Measurements from ENCODE around the gene KCNJ6. TPM values are rescaled to one million over a fixed set of nuclear protein-coding genes. Genes with fewer than 3 reads are reported as not detected.

Gene KCNJ6
- total RNA-seq, 1 experiment from 2014 or later: not detected

DNA sequence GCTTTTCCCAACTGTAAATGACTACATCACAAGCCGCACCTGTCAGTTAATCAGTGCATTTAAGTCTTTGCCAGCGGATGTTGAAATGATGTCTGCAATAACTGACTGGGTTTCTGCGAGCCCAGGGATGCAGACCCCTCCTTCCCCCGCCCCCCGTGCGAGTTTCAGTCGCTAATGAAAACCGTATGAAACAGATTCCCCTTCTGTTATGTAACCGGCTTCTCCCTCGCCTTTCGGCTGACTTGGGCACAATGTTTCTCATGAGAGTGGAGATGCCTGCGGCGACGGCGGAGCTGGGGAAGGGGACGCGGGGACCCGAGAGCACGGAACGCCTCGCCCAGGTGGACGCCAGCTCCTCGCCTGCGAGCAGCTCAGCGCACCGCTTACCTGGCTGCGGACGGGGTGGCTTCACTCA is 753 bp downstream of the KCNJ6 start:
- no peaks in the 10 kb centered on the region for H3K4me1 ChIP-seq (ENCODE audit: insufficient read depth, low read length, poor library complexity, severe bottlenecking)
- POLR2A ChIA-PET (ENCODE audit: low non-redundant PET): no interaction called here
- intact Hi-C loops (cut with micrococcal nuclease; ENCODE audit: unreplicated experiment): loop anchor here (5.0 kb wide), 1 partner anchor 203 kb away; no protein-coding TSS in a partner anchor
- H3K27ac ChIP-seq (ENCODE audit: low read depth, low read length, poor library complexity, severe bottlenecking): no peak overlapping the region
- no peaks in the 10 kb centered on the region for H3K36me3 ChIP-seq (ENCODE audit: insufficient read depth, low read length, poor library complexity, severe bottlenecking)
- no peak for DNase-seq (ENCODE audit: low spot score)
- TF ChIP-seq, protein P1, sequence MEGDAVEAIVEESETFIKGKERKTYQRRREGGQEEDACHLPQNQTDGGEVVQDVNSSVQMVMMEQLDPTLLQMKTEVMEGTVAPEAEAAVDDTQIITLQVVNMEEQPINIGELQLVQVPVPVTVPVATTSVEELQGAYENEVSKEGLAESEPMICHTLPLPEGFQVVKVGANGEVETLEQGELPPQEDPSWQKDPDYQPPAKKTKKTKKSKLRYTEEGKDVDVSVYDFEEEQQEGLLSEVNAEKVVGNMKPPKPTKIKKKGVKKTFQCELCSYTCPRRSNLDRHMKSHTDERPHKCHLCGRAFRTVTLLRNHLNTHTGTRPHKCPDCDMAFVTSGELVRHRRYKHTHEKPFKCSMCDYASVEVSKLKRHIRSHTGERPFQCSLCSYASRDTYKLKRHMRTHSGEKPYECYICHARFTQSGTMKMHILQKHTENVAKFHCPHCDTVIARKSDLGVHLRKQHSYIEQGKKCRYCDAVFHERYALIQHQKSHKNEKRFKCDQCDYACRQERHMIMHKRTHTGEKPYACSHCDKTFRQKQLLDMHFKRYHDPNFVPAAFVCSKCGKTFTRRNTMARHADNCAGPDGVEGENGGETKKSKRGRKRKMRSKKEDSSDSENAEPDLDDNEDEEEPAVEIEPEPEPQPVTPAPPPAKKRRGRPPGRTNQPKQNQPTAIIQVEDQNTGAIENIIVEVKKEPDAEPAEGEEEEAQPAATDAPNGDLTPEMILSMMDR (conservative IDR thresholded peaks at IDR 0.05; ENCODE audit: low read depth, low read length): no peak
- no peak for TF ChIP-seq EZH2 (IDR thresholded peaks at IDR 0.05; ENCODE audit: borderline replicate concordance, low read depth, low read length, poor library complexity, severe bottlenecking)
- CTCF ChIA-PET: no interaction called here
- no peaks in the 10 kb centered on the region for H3K9me3 ChIP-seq (ENCODE audit: low read depth, low read length, poor library complexity, severe bottlenecking)
- no peak overlapping the region for H3K4me3 ChIP-seq (ENCODE audit: low read depth, low read length, poor library complexity, severe bottlenecking)
- no TSS peak for BruUV-seq (replicated peaks)
- H3K27me3 ChIP-seq (replicated peaks; ENCODE audit: insufficient read depth, low read depth, low read length, poor library complexity): peaks cover 83% of the 10 kb centered on the region

DNA sequence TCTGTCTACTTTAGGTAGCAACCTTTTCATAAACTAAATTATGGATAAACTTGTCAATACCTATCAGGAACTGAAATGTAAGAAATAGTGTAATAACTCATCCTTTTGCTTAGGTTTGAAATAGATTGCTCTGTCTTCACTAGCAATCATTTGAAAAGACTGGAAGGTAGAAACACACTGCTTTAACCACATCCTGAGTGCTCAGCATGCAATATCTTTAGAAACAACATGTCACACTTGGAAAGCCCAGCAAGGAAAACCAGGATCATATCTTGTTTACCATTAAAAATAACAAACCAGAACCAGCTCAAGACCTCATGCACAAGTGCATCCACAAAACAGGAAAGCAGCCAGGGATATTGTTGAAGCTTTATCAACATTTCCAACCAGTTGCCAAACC is 3.6 kb downstream of the KCNJ6 start:
- intact Hi-C loops (cut with micrococcal nuclease; ENCODE audit: unreplicated experiment): no loop called here
- Histone ChIP-seq H3K4me3 (ENCODE audit: low read depth, low read length, poor library complexity, severe bottlenecking) (no peak overlapping the region), H3K27me3 (replicated peaks; ENCODE audit: insufficient read depth, low read depth, low read length, poor library complexity) (peaks cover 91% of the 10 kb centered on the region), H3K27ac (ENCODE audit: low read depth, low read length, poor library complexity, severe bottlenecking) (no peak overlapping the region), H3K9me3 (ENCODE audit: low read depth, low read length, poor library complexity, severe bottlenecking) (no peaks in the 10 kb centered on the region), H3K4me1 (ENCODE audit: insufficient read depth, low read length, poor library complexity, severe bottlenecking) (no peaks in the 10 kb centered on the region), H3K36me3 (ENCODE audit: insufficient read depth, low read length, poor library complexity, severe bottlenecking) (no peaks in the 10 kb centered on the region)
- TF ChIP-seq, protein P1 (conservative IDR thresholded peaks at IDR 0.05; ENCODE audit: low read depth, low read length): no peak
- TF ChIP-seq EZH2 (IDR thresholded peaks at IDR 0.05; ENCODE audit: borderline replicate concordance, low read depth, low read length, poor library complexity, severe bottlenecking): no peak
- no TSS peak for BruUV-seq (replicated peaks)
- CTCF ChIA-PET: no interaction called here
- DNase-seq (ENCODE audit: low spot score): no peak
- POLR2A ChIA-PET (ENCODE audit: low non-redundant PET): no interaction called here

DNA sequence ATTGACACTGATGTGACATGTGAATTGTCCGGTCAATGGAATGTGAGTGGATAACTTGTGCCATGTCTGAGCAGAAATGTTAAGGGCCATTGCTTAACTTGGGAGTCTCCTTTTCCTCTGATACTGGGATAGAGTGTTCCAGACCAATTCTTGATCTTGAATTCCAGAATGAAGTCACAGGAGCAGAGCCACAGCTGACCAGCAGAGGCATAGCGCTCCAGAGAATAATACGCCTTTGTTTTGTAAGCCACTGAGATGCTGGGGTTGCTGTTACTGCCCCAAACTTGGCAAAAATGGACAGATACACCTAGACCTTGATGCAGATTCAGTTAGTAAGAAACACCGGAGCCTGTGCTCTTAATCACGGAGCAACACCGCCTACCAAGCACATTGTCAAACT is 6.3 kb downstream of the KCNJ6 start:
- POLR2A ChIA-PET (ENCODE audit: low non-redundant PET): no interaction called here
- TF ChIP-seq, protein P1 (conservative IDR thresholded peaks at IDR 0.05; ENCODE audit: low read depth, low read length): no peak
- TF ChIP-seq EZH2 (IDR thresholded peaks at IDR 0.05; ENCODE audit: borderline replicate concordance, low read depth, low read length, poor library complexity, severe bottlenecking): no peak
- H3K4me3 ChIP-seq (ENCODE audit: low read depth, low read length, poor library complexity, severe bottlenecking): no peak overlapping the region
- intact Hi-C loops (cut with micrococcal nuclease; ENCODE audit: unreplicated experiment): no loop called here
- no peak for DNase-seq (ENCODE audit: low spot score)
- H3K9me3 ChIP-seq (ENCODE audit: low read depth, low read length, poor library complexity, severe bottlenecking): no peaks in the 10 kb centered on the region
- no TSS peak for BruUV-seq (replicated peaks)
- no peak overlapping the region for H3K27ac ChIP-seq (ENCODE audit: low read depth, low read length, poor library complexity, severe bottlenecking)
- CTCF ChIA-PET: no interaction called here
- no peaks in the 10 kb centered on the region for H3K36me3 ChIP-seq (ENCODE audit: insufficient read depth, low read length, poor library complexity, severe bottlenecking)
- peaks cover 78% of the 10 kb centered on the region for H3K27me3 ChIP-seq (replicated peaks; ENCODE audit: insufficient read depth, low read depth, low read length, poor library complexity)
- no peaks in the 10 kb centered on the region for H3K4me1 ChIP-seq (ENCODE audit: insufficient read depth, low read length, poor library complexity, severe bottlenecking)

All from A673 (cell line).